Occipital lobe (tissue), 2 donors: Measurements from ENCODE around the gene FCRL6. TPM values are rescaled to one million over a fixed set of nuclear protein-coding genes. Genes with fewer than 3 reads are reported as not detected.

Source experiments
- DNase-seq: peaks from one replicate; lab custom pipeline; 2025; lab: John Stamatoyannopoulos, UW
- total RNA-seq: library from RNA; depleted of rRNA; stranded (reverse); fragments of >200 nt; gene quantifications from one replicate; pipeline ENCODE4 v1.2.3, GENCODE V29; 2014

FCRL6 gene
- not detected for total RNA-seq

GRCh38 chr1:159802111-159802510, at the start of gene FCRL6:
Gene FCRL6, plus strand, starts transcription at chr1:159802360. Its CDS starts 65 bp downstream, at chr1:159802425.
- DNase-seq, result no peak

- no peak for DNase-seq
Observed at GRCh38 chr1:159753386-159753785, 48.8 kb upstream of the FCRL6 start.

- DNase-seq, result no peak
Observed at GRCh38 chr1:159755451-159756007, 46.6 kb upstream of the FCRL6 start.

- DNase-seq, result no peak
Observed at GRCh38 chr1:159756397-159756796, 45.8 kb upstream of the FCRL6 start.

GRCh38 chr1:159763686-159764085, 38.5 kb upstream of the FCRL6 start:
- no peak for DNase-seq

- DNase-seq, result no peak
Observed at GRCh38 chr1:159765806-159766205, 36.4 kb upstream of the FCRL6 start.

- DNase-seq, result no peak
Observed at GRCh38 chr1:159771127-159771895, 30.8 kb upstream of the FCRL6 start.

GRCh38 chr1:159774465-159774864, 27.7 kb upstream of the FCRL6 start:
- no peak for DNase-seq

- DNase-seq, result no peak
Observed at GRCh38 chr1:159775716-159776115, 26.4 kb upstream of the FCRL6 start.

- no peak for DNase-seq
Observed at GRCh38 chr1:159778266-159778665, 23.9 kb upstream of the FCRL6 start.

- DNase-seq, result no peak
Observed at GRCh38 chr1:159779403-159779851, 22.7 kb upstream of the FCRL6 start.

- peak; percentile 95 for DNase-seq
Observed at GRCh38 chr1:159780583-159781582, 21.3 kb upstream of the FCRL6 start, which contains the start of gene DUSP23. Gene DUSP23, plus strand, starts transcription at chr1:159780962. Its CDS starts 139 bp downstream, at chr1:159781101.

GRCh38 chr1:159781992-159782391, 20.2 kb upstream of the FCRL6 start:
- no peak for DNase-seq

- no peak for DNase-seq
Observed at GRCh38 chr1:159783724-159784123, 18.4 kb upstream of the FCRL6 start.

- DNase-seq, result no peak
Observed at GRCh38 chr1:159786465-159786864, 15.7 kb upstream of the FCRL6 start.

GRCh38 chr1:159786966-159787365, 15.2 kb upstream of the FCRL6 start:
- DNase-seq, result no peak

- DNase-seq, result no peak
Observed at GRCh38 chr1:159790237-159790917, 11.8 kb upstream of the FCRL6 start.

GRCh38 chr1:159791031-159791430, 11.1 kb upstream of the FCRL6 start:
- DNase-seq, result no peak

GRCh38 chr1:159791461-159791860, 10.7 kb upstream of the FCRL6 start:
- DNase-seq, result no peak

- no peak for DNase-seq
Observed at GRCh38 chr1:159795534-159795933, 6.6 kb upstream of the FCRL6 start.

GRCh38 chr1:159798893-159799292, 3.3 kb upstream of the FCRL6 start:
- no peak for DNase-seq
